ENCODE results near the gene HSPB3. TPM values are rescaled to one million over a fixed set of nuclear protein-coding genes. Genes with fewer than 3 reads are reported as not detected.
"Not testable (repeated sequence)": the region's sequence is repeated elsewhere in the genome, so short reads cannot be mapped to it uniquely, and the experiment has no call there.

Gene HSPB3
- total RNA-seq, 1 donor from 2014 or later = not detected

DNA sequence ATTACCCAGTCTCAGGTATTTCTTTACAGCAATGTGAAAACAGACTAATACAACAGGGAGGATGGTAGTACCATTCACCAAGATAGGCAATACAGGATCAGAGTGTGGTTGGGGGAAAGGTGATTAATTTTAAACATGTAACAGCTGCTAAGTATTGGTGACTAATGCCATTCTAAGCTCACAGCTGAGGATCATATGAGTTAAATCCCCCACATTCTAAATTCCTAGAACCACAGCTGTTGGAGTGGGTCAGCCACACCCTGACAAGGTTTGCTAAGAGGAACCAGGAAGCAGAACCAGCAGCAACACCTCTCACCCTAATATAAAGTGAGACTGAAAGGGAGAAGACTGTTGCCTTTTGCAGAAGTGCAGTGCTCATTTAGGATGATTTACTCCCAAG lies 24.8 kb downstream of the HSPB3 start:
- intact Hi-C loops (cut with DNase I) = no loop called here
- Histone ChIP-seq H3K36me3 (no peaks in the 10 kb centered on the region), H3K4me1 (no peaks in the 10 kb centered on the region), H3K4me3 (no peak overlapping the region), H3K9me3 (no peaks in the 10 kb centered on the region), H3K27ac (no peak overlapping the region), H3K27me3 (ENCODE audit: low read depth) (no peaks in the 10 kb centered on the region)
- ATAC-seq (peak; percentile 19 to 64), DNase-seq (no peak)
- TF ChIP-seq, protein P1, sequence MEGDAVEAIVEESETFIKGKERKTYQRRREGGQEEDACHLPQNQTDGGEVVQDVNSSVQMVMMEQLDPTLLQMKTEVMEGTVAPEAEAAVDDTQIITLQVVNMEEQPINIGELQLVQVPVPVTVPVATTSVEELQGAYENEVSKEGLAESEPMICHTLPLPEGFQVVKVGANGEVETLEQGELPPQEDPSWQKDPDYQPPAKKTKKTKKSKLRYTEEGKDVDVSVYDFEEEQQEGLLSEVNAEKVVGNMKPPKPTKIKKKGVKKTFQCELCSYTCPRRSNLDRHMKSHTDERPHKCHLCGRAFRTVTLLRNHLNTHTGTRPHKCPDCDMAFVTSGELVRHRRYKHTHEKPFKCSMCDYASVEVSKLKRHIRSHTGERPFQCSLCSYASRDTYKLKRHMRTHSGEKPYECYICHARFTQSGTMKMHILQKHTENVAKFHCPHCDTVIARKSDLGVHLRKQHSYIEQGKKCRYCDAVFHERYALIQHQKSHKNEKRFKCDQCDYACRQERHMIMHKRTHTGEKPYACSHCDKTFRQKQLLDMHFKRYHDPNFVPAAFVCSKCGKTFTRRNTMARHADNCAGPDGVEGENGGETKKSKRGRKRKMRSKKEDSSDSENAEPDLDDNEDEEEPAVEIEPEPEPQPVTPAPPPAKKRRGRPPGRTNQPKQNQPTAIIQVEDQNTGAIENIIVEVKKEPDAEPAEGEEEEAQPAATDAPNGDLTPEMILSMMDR (IDR thresholded peaks at IDR 0.05) = no peak

DNA sequence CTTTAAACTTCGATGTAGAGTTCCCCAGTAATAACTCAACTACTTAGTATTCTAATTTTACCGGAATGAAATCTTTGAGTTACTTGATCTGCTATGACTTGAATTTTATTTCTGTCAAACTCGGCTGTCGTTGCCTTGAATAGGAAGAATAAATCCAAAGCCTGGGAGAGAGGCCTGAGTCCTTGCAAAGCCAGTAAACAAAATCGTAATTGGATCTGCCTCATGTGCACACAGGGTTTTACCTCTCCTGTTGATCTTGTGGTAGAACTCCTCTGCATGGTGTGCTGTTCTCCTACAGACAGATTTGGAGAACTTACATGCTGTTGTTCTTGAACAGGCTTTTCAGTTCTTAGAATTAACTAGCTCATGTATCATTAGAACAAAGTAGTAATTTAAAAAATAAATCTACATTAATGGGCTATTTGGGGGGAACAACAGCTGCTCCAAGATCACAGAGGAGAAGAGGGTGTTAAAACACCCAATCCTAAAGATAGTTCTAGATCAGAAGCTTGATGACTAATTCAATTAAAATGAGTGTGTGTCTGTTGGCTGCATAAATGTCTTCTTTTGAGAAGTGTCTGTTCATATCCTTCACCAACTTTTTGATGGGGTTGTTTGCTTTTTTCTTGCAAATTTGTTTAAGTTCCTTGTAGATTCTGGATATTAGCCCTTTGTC lies 28.9 kb downstream of the HSPB3 start:
- Histone ChIP-seq H3K4me3 (no peak overlapping the region), H3K27ac (no peak overlapping the region), H3K27me3 (ENCODE audit: low read depth) (no peaks in the 10 kb centered on the region), H3K9me3 (no peaks in the 10 kb centered on the region), H3K36me3 (no peaks in the 10 kb centered on the region), H3K4me1 (no peaks in the 10 kb centered on the region)
- DNase-seq = no peak
- no peak for ATAC-seq
- intact Hi-C loops (cut with DNase I) = no loop called here
- TF ChIP-seq, protein P1 (IDR thresholded peaks at IDR 0.05) = no peak

DNA sequence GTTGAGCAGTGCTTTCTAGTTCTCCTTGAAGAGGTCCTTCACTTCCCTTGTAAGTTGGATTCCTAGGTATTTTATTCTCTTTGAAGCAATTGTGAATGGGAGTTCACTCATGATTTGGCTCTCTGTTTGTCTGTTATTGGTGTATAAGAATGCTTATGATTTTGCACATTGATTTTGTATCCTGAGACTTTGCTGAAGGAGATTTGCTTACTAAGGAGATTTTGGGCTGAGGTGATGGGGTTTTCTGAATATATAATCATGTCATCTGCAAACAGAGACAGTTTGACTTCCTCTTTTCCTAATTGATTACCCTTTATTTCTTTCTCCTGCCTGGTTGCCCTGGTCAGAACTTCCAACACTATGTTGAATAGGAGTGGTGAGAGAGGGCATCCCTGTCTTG lies 30.2 kb downstream of the HSPB3 start:
- H3K4me1 ChIP-seq; H3K4me3 ChIP-seq; DNase-seq; H3K36me3 ChIP-seq; H3K9me3 ChIP-seq; H3K27ac ChIP-seq; ATAC-seq; intact Hi-C loops (cut with DNase I); H3K27me3 ChIP-seq (ENCODE audit: low read depth): not testable (repeated sequence)

DNA sequence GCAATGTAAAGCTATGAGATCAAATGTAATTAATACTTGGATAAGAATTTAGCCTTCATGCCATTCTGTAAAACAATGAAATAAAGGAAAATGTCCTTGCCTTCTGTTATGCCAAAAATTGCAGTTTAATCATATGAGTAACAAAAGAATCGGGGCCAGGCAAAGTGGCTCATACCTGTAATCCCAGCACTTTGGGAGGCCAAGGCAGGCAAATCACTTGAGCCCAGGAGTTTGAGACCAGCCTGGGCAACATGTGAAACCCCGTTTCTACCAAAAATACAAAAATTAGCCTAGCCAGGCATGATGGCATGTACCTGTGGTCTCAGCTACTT lies 34.1 kb downstream of the HSPB3 start:
- H3K36me3 ChIP-seq; H3K9me3 ChIP-seq; H3K4me3 ChIP-seq; H3K27me3 ChIP-seq (ENCODE audit: low read depth); H3K27ac ChIP-seq; intact Hi-C loops (cut with DNase I); ATAC-seq; DNase-seq; H3K4me1 ChIP-seq: not testable (repeated sequence)

DNA sequence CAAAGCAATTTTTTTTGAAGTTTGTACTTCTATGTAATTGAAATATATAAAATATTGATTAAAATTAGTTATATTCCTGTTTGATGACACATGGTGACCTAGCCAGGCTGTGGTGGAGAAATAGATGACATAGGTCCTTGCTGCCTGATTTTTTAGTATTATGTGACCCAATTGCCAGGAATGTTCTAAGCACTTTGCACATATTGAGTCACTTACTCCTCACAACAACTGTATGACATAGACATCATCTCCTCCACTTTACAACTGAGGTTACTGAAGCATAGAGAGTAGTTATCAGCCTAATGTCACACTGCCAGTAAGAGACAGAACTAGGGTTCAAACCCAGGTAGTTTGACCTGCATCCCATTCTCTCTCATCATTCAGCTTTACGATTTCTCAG lies 35.8 kb downstream of the HSPB3 start:
- TF ChIP-seq, protein P1 (IDR thresholded peaks at IDR 0.05) = no peak
- intact Hi-C loops (cut with DNase I) = no loop called here
- ATAC-seq (no peak), DNase-seq (no peak)
- no peaks in the 10 kb centered on the region for H3K36me3 ChIP-seq
- no peaks in the 10 kb centered on the region for H3K27me3 ChIP-seq (ENCODE audit: low read depth)
- H3K4me1 ChIP-seq = peaks cover 9% of the 10 kb centered on the region
- no peaks in the 10 kb centered on the region for H3K9me3 ChIP-seq
- H3K27ac ChIP-seq = no peak overlapping the region
- H3K4me3 ChIP-seq = no peak overlapping the region

DNA sequence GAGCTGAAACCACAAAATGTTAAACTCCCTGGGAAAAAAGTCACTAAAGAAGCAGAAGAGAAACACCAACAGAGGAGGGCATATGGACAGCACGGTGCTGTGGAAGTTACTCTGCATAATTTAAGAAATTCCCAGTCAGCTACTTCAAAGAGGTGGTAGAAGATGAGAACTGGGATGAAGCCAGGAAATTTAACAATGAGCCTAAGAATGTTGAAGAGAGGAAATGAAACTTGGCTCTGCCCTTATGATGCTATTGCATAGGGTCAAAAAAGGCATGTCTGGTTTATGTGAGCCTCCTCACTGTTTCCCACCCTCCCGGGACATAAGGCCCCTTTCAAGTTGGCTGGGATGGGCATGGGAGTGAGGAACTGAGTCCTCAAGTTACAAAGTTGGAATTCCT lies 36.7 kb downstream of the HSPB3 start:
- no peaks in the 10 kb centered on the region for H3K27me3 ChIP-seq (ENCODE audit: low read depth)
- TF ChIP-seq, protein P1 (IDR thresholded peaks at IDR 0.05) = no peak
- intact Hi-C loops (cut with DNase I) = no loop called here
- H3K9me3 ChIP-seq = no peaks in the 10 kb centered on the region
- no peaks in the 10 kb centered on the region for H3K36me3 ChIP-seq
- peaks cover 9% of the 10 kb centered on the region for H3K4me1 ChIP-seq
- peak in 1 of 2 donors; percentile 31 for ATAC-seq
- no peak overlapping the region for H3K4me3 ChIP-seq
- H3K27ac ChIP-seq = no peak overlapping the region
- DNase-seq = no peak

DNA sequence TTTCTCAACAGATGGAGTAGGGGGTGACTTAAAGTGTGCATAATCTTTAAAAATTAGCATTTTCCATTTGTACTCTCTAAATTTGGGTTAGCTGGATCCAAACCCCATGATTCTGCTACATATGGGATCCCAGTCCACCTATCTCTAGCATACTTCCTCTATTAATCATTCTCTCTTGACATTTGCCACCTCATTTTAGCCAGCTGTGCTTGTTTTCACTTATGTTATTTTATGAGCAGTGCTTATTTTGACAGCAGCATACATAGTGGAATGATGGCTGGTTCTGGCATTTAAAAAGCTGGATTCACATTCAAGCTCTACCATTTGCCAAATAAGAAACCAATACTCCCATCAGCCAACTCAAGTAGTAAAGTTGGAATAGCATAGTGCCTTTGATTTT lies 39.5 kb downstream of the HSPB3 start:
- H3K36me3 ChIP-seq = no peaks in the 10 kb centered on the region
- no peak for DNase-seq
- peaks cover 9% of the 10 kb centered on the region for H3K4me1 ChIP-seq
- H3K27ac ChIP-seq = no peak overlapping the region
- no peaks in the 10 kb centered on the region for H3K27me3 ChIP-seq (ENCODE audit: low read depth)
- H3K9me3 ChIP-seq = no peaks in the 10 kb centered on the region
- intact Hi-C loops (cut with DNase I) = no loop called here
- TF ChIP-seq, protein P1 (IDR thresholded peaks at IDR 0.05) = no peak
- H3K4me3 ChIP-seq = no peak overlapping the region
- no peak for ATAC-seq

Measured in lower lobe of right lung (tissue), 2 donors.